ENCODE data around the gene CDH23.

DNA sequence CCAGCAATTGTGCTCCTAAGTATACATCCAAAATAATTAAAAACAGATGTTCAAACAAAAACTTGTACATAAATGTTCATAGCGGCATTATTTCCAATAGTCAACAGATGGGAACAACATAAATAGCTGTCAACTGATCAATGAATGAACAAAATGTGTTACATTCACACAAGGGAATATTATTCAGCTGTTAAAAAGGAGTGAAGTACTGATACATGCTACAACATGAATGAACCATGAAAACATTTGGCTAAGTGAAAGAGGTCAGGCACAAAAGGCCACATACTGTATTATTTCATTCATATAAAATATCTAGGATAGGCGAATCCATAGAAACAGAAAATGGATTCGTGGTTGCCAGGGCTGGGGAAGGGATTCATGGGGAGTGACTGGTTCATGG lies 109.1 kb downstream of the CDH23 start:
- no peak for TF ChIP-seq TAF1 (IDR thresholded peaks at IDR 0.05; ENCODE audit: borderline replicate concordance, insufficient read depth, low read length)
- no peak for TF ChIP-seq POLR2AphosphoS5 (IDR thresholded peaks at IDR 0.05; ENCODE audit: low read depth, low read length)
- TF ChIP-seq, protein P1, sequence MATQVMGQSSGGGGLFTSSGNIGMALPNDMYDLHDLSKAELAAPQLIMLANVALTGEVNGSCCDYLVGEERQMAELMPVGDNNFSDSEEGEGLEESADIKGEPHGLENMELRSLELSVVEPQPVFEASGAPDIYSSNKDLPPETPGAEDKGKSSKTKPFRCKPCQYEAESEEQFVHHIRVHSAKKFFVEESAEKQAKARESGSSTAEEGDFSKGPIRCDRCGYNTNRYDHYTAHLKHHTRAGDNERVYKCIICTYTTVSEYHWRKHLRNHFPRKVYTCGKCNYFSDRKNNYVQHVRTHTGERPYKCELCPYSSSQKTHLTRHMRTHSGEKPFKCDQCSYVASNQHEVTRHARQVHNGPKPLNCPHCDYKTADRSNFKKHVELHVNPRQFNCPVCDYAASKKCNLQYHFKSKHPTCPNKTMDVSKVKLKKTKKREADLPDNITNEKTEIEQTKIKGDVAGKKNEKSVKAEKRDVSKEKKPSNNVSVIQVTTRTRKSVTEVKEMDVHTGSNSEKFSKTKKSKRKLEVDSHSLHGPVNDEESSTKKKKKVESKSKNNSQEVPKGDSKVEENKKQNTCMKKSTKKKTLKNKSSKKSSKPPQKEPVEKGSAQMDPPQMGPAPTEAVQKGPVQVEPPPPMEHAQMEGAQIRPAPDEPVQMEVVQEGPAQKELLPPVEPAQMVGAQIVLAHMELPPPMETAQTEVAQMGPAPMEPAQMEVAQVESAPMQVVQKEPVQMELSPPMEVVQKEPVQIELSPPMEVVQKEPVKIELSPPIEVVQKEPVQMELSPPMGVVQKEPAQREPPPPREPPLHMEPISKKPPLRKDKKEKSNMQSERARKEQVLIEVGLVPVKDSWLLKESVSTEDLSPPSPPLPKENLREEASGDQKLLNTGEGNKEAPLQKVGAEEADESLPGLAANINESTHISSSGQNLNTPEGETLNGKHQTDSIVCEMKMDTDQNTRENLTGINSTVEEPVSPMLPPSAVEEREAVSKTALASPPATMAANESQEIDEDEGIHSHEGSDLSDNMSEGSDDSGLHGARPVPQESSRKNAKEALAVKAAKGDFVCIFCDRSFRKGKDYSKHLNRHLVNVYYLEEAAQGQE (IDR thresholded peaks at IDR 0.05; ENCODE audit: insufficient read depth in 1 of 2, low read depth in 2 of 2, low read length in 2 of 2) = no peak
- no peak for TF ChIP-seq SIN3A (IDR thresholded peaks at IDR 0.05; ENCODE audit: borderline replicate concordance, insufficient read depth, low read length)
- no peak for TF ChIP-seq FOXP2 (optimal IDR thresholded peaks at IDR 0.05; ENCODE audit: borderline replicate concordance, extremely low read depth, extremely low read length, insufficient read depth)
